CD14-positive monocyte (primary cell): Measurements from ENCODE around the gene AP1G2. TPM values are rescaled to one million over a fixed set of nuclear protein-coding genes. Genes with fewer than 3 reads are reported as not detected.

Experiments used
- DNase-seq, 3 donors: peaks; one replicate each; pipeline ENCODE4 v3.0.0-alpha.2; 2011 to 2022
- H2AFZ ChIP-seq: 2 replicates; pipeline ENCODE4 v1.6.0; 2012; ENCODE audit warnings: mild to moderate bottlenecking, low read depth, low read length, inconsistent platforms; ENCODE audit not compliant: insufficient read depth, poor library complexity, severe bottlenecking
- H3K27ac ChIP-seq, 2 donors: 1 replicate in 1 of 2; 2 replicates in 1 of 2; pipeline ENCODE4 v1.5.1; 2012 to 2013; ENCODE audit warnings: low read length in 2 of 2, control low read depth in 1 of 2, inconsistent platforms in 1 of 2, low read depth in 1 of 2, mild to moderate bottlenecking in 1 of 2
- H3K27me3 ChIP-seq, 2 donors: one replicate each; pipeline versions ENCODE4 v1.6.0 to v1.6.1; 2011 to 2013; ENCODE audit warnings: low read length in 2 of 2; ENCODE audit not compliant: control insufficient read depth in 2 of 2, insufficient read depth in 2 of 2
- H3K36me3 ChIP-seq, 2 donors: replicated peaks in 1 of 2; 1 replicate in 1 of 2; 2 replicates in 1 of 2; pipeline versions ENCODE4 v1.5.1 to v1.6.1; 2012 to 2013; ENCODE audit warnings: low read length in 2 of 2, control low read depth in 1 of 2, inconsistent platforms in 1 of 2, mild to moderate bottlenecking in 1 of 2; ENCODE audit not compliant: insufficient read depth in 2 of 2, control insufficient read depth in 1 of 2
- H3K4me1 ChIP-seq, 2 donors: 1 replicate in 1 of 2; 2 replicates in 1 of 2; pipeline versions ENCODE4 v1.5.1 to v1.6.1; 2012 to 2013; ENCODE audit warnings: low read length in 2 of 2, control low read depth in 1 of 2, inconsistent platforms in 1 of 2, mild to moderate bottlenecking in 1 of 2, moderate library complexity in 1 of 2; ENCODE audit not compliant: insufficient read depth in 2 of 2, control insufficient read depth in 1 of 2
- H3K4me2 ChIP-seq: replicated peaks from 2 replicates; pipeline ENCODE3; 2012; ENCODE audit warnings: low read length, moderate library complexity, mild to moderate bottlenecking; ENCODE audit not compliant: poor library complexity, severe bottlenecking; ENCODE audit errors: extremely low read depth
- H3K4me3 ChIP-seq, 3 experiments: fragments of 200-600 bp in 1 of 3; sonication (generic) in 1 of 3; replicated peaks in 1 of 3; 1 replicate in 2 of 3; 2 replicates in 1 of 3; pipeline ENCODE4 v1.5.1; 2011 to 2013; ENCODE audit warnings: low read length in 3 of 3, mild to moderate bottlenecking in 3 of 3, control low read depth in 2 of 3, low read depth in 2 of 3, inconsistent platforms in 1 of 3, moderate library complexity in 1 of 3
- H3K79me2 ChIP-seq: 2 replicates; pipeline ENCODE4 v1.6.0; 2012; ENCODE audit warnings: mild to moderate bottlenecking, control low read depth, inconsistent platforms, low read length, moderate library complexity; ENCODE audit not compliant: insufficient read depth
- H3K9ac ChIP-seq: 2 replicates; pipeline ENCODE4 v1.6.0; 2017; ENCODE audit warnings: low read length, mild to moderate bottlenecking; ENCODE audit not compliant: insufficient read depth, poor library complexity, severe bottlenecking
- H3K9me3 ChIP-seq, 2 donors: replicated peaks in 1 of 2; 1 replicate in 1 of 2; 2 replicates in 1 of 2; pipeline versions ENCODE4 v1.5.1 to v1.6.1; 2012 to 2013; ENCODE audit warnings: low read length in 2 of 2, control low read depth in 1 of 2; ENCODE audit not compliant: control insufficient read depth in 1 of 2, insufficient read depth in 1 of 2
- H4K20me1 ChIP-seq: 2 replicates; pipeline ENCODE4 v1.6.0; 2012; ENCODE audit warnings: mild to moderate bottlenecking, low read length, control low read depth, moderate library complexity; ENCODE audit not compliant: insufficient read depth
- H3K27ac Mint-ChIP-seq, 7 donors: one replicate each; pipeline ENCODE4 v1.8.0; 2020; ENCODE audit warnings: mild to moderate bottlenecking in 7 of 7, mixed read lengths in 7 of 7, moderate library complexity in 6 of 7, inconsistent platforms in 2 of 7
- H3K27me3 Mint-ChIP-seq, 3 donors: one replicate each; pipeline ENCODE4 v1.8.0; 2021 to 2022; ENCODE audit warnings: low read depth in 3 of 3, mild to moderate bottlenecking in 3 of 3, mixed read lengths in 3 of 3, moderate library complexity in 3 of 3, inconsistent platforms in 1 of 3
- H3K36me3 Mint-ChIP-seq, 2 donors: one replicate each; pipeline ENCODE4 v1.8.0; 2020; ENCODE audit warnings: mixed read lengths in 2 of 2, inconsistent platforms in 1 of 2, mild to moderate bottlenecking in 1 of 2
- H3K4me1 Mint-ChIP-seq: one replicate; pipeline ENCODE4 v1.8.0; 2020; ENCODE audit warnings: mild to moderate bottlenecking, mixed read lengths
- H3K4me3 Mint-ChIP-seq, 2 donors: one replicate each; pipeline ENCODE4 v1.8.0; 2020; ENCODE audit warnings: mild to moderate bottlenecking in 2 of 2, mixed read lengths in 2 of 2, moderate library complexity in 1 of 2
- H3K9me3 Mint-ChIP-seq, 7 donors: one replicate each; pipeline ENCODE4 v1.8.0; 2020 to 2022; ENCODE audit warnings: mixed read lengths in 7 of 7, mild to moderate bottlenecking in 6 of 7, moderate library complexity in 6 of 7, inconsistent platforms in 2 of 7
- CTCF ChIP-seq: fragments of 200-600 bp; IDR thresholded peaks from one replicate; pipeline ENCODE4 v1.8.0; 2022; ENCODE audit warnings: antibody characterized with exemption, mild to moderate bottlenecking
- whole genome bisulfite sequencing: methylation state at CpG from one replicate; pipeline ENCODE4 v1.1.5; 2013; ENCODE audit warnings: missing lambda C conversion rate; ENCODE audit not compliant: insufficient coverage; 5-methylcytosine and 5-hydroxymethylcytosine counted together
- intact Hi-C, 2 donors: fragments of 100-400 bp; cut with micrococcal nuclease; formaldehyde crosslinking; loops; one replicate each; pipeline versions ENCODE4 v1.15.0 to v1.15.1; 2023
- polyA plus RNA-seq, 3 donors: library from polyadenylated mRNA; depleted of rRNA in 1 of 3; unstranded in 2 of 3; stranded (reverse) in 1 of 3; fragments of 300-500 nt in 2 of 3; fragments of >200 nt in 1 of 3; fragmentation: Illumina TruSeq in 2 of 3; gene quantifications; 1 replicate in 2 of 3; 2 replicates in 1 of 3; pipeline ENCODE4 v1.2.3, GENCODE V29; 2012 to 2021

AP1G2 gene
- polyA plus RNA-seq, 3 donors = 32.2 to 437 (median 37.0) TPM

- Histone ChIP-seq H3K9ac (no peak overlapping the region), H3K27me3 (no peaks in the 10 kb centered on the region), H3K79me2 (peaks cover 18% of the 10 kb centered on the region), H4K20me1 (peaks cover 14% of the 10 kb centered on the region), H3K36me3 (peaks cover 38 to 50% of the 10 kb centered on the region in 2 donors), H3K27ac (no peak overlapping the region), H3K4me2 (no peak overlapping the region), H3K9me3 (no peaks in the 10 kb centered on the region), H2AFZ (no peak overlapping the region), H3K4me3 (no peak overlapping the region), H3K4me1 (peaks cover 15 to 23% of the 10 kb centered on the region in 2 donors)
- peaks cover 33 to 47% of the 10 kb centered on the region in 2 donors for H3K36me3 Mint-ChIP-seq
- 22% methylated on average over 1 of the region's 2 CpGs for WGBS
- H3K4me3 Mint-ChIP-seq = no peak overlapping the region
- DNase-seq = no peak
- no peaks in the 10 kb centered on the region for H3K9me3 Mint-ChIP-seq
- H3K27me3 Mint-ChIP-seq = peaks cover 0 to 1% (median 0%) of the 10 kb centered on the region in 3 donors
- intact Hi-C loops = no loop called here
- H3K27ac Mint-ChIP-seq = peak overlapping the region in 3 of 7 donors; percentile 1 to 35 (median 34)
- TF ChIP-seq CTCF = no peak
- peaks cover 21% of the 10 kb centered on the region for H3K4me1 Mint-ChIP-seq
Measured at GRCh38 chr14:23557521-23557920, 10.1 kb downstream of the AP1G2 start.

- Mint-ChIP-seq H3K36me3 (peaks cover 32 to 41% of the 10 kb centered on the region in 2 donors), H3K9me3 (no peaks in the 10 kb centered on the region), H3K4me3 (peak overlapping the region; percentile 88 to 93), H3K27ac (peak overlapping the region; percentile 70 to 95 (median 91)), H3K4me1 (peaks cover 23% of the 10 kb centered on the region), H3K27me3 (peaks cover 0 to 1% (median 0%) of the 10 kb centered on the region in 3 donors)
- DNase-seq = no peak
- Histone ChIP-seq H3K4me3 (peak overlapping the region; percentile 52 to 99 (median 70)), H3K4me1 (peaks cover 17 to 26% of the 10 kb centered on the region in 2 donors), H3K9me3 (no peaks in the 10 kb centered on the region), H3K79me2 (peaks cover 18% of the 10 kb centered on the region), H4K20me1 (peaks cover 7% of the 10 kb centered on the region), H3K27me3 (no peaks in the 10 kb centered on the region), H3K9ac (peak overlapping the region; percentile 85), H2AFZ (peak overlapping the region; percentile 95), H3K27ac (peak overlapping the region; percentile 33 to 91), H3K36me3 (peaks cover 32 to 43% of the 10 kb centered on the region in 2 donors), H3K4me2 (peak overlapping the region; percentile 79)
- intact Hi-C loops = no loop called here
- TF ChIP-seq CTCF = no peak
- WGBS = 50% methylated on average over 11 of the region's 17 CpGs
Measured at GRCh38 chr14:23556700-23557440, 10.7 kb downstream of the AP1G2 start.
